ENCODE measurements around the gene PAM.

PAM gene

GRCh38 chr5:102794677-102795331 is 39.7 kb downstream of the PAM start:
- POLR2A ChIA-PET (ENCODE audit: low non-redundant PET): interaction anchor here (0.7 kb wide), 1 partner anchor 30 kb away, joined by 4 read pairs; no protein-coding TSS in a partner anchor
- CTCF ChIA-PET: no interaction called here
- H3K27ac ChIP-seq: no peak overlapping the region
- TF ChIP-seq CTCF (conservative IDR thresholded peaks at IDR 0.05; ENCODE audit: low read depth): no peak
- DNase-seq (ENCODE audit: low spot score): no peak

GRCh38 chr5:102795526-102795925 is 40.4 kb downstream of the PAM start:
- ChIA-PET POLR2A (ENCODE audit: low non-redundant PET) (no interaction called here), CTCF (no interaction called here)
- H3K27ac ChIP-seq: no peak overlapping the region
- no peak for DNase-seq (ENCODE audit: low spot score)
- TF ChIP-seq CTCF (conservative IDR thresholded peaks at IDR 0.05; ENCODE audit: low read depth): no peak

GRCh38 chr5:102796009-102796408 is 40.9 kb downstream of the PAM start:
- ChIA-PET POLR2A (ENCODE audit: low non-redundant PET) (no interaction called here), CTCF (no interaction called here)
- no peak for DNase-seq (ENCODE audit: low spot score)
- TF ChIP-seq CTCF (conservative IDR thresholded peaks at IDR 0.05; ENCODE audit: low read depth): no peak
- H3K27ac ChIP-seq: no peak overlapping the region

GRCh38 chr5:102796498-102796897 is 41.4 kb downstream of the PAM start:
- H3K27ac ChIP-seq: no peak overlapping the region
- TF ChIP-seq CTCF (conservative IDR thresholded peaks at IDR 0.05; ENCODE audit: low read depth): no peak
- ChIA-PET CTCF (interaction anchor here (0.7 kb wide), 1 partner anchor 60 kb away, joined by 5 read pairs; no protein-coding TSS in a partner anchor), POLR2A (ENCODE audit: low non-redundant PET) (no interaction called here)
- DNase-seq (ENCODE audit: low spot score): no peak

GRCh38 chr5:102797322-102797884 is 42.3 kb downstream of the PAM start:
- ChIA-PET CTCF (interaction anchor here (2.3 kb wide), 1 partner anchor 16 kb away, joined by 11 read pairs; no protein-coding TSS in a partner anchor), POLR2A (ENCODE audit: low non-redundant PET) (no interaction called here)
- H3K27ac ChIP-seq: no peak overlapping the region
- no peak for DNase-seq (ENCODE audit: low spot score)
- TF ChIP-seq CTCF (conservative IDR thresholded peaks at IDR 0.05; ENCODE audit: low read depth): no peak

- ChIA-PET CTCF (interaction anchor here (2.3 kb wide), 1 partner anchor 17 kb away, joined by 11 read pairs; no protein-coding TSS in a partner anchor), POLR2A (ENCODE audit: low non-redundant PET) (no interaction called here)
- no peak for DNase-seq (ENCODE audit: low spot score)
These were observed 43.1 kb downstream of the PAM start for GRCh38 chr5:102798104-102798785.

More at GRCh38 chr5:102798104-102798785, 43.1 kb downstream of the PAM start:
- no peak for TF ChIP-seq CTCF (conservative IDR thresholded peaks at IDR 0.05; ENCODE audit: low read depth)
- no peak overlapping the region for H3K27ac ChIP-seq

Data from RWPE1 (cell line).